ENCODE results near the gene TMEM11. TPM values are rescaled to one million over a fixed set of nuclear protein-coding genes. Genes with fewer than 3 reads are reported as not detected.

TMEM11 gene
- total and polyA plus RNA-seq, 2 of the 4 experiments (the other 2 are of a cell fraction), result 19.9 to 44.7 TPM

GRCh38 chr17:21239680-21240368, 25.9 kb upstream of the TMEM11 start:
- dilution Hi-C loops (cut with HindIII; ENCODE audit: low sequenced_read_pairs, unreplicated experiment), result no loop called here
- Histone ChIP-seq H3K79me1 (ENCODE audit: low read depth in 1 of 2, low read length in 2 of 2) (no peaks in the 10 kb centered on the region), H3K27ac (ENCODE audit: insufficient read depth, low read length) (no peak overlapping the region), H4K20me1 (ENCODE audit: insufficient read depth, low read length) (no peaks in the 10 kb centered on the region; the same call in 1 of the 2 replicates), H2BK15ac (ENCODE audit: low read depth, low read length) (no peak overlapping the region), H2AK9ac (replicated peaks; ENCODE audit: low read depth, low read length, poor library complexity) (peak overlapping the region; percentile 81), H4K5ac (ENCODE audit: low read depth, low read length) (no peak overlapping the region), H3K4ac (ENCODE audit: low read depth, low read length) (no peak overlapping the region), H4K91ac (ENCODE audit: insufficient read depth, low read depth, low read length) (no peak overlapping the region), H2BK120ac (ENCODE audit: low read depth, low read length) (no peak overlapping the region), H3K27me3 (ENCODE audit: control insufficient read depth, insufficient read depth, low read length) (no peaks in the 10 kb centered on the region), H2AFZ (replicated peaks; ENCODE audit: low read length, poor library complexity) (no peak overlapping the region), H2BK5ac (ENCODE audit: low read depth, low read length, poor library complexity, severe bottlenecking) (no peak overlapping the region), H3K4me2 (ENCODE audit: low read depth, low read length) (no peak overlapping the region), H3K23ac (ENCODE audit: low read depth, low read length) (no peak overlapping the region), H3K14ac (replicated peaks; ENCODE audit: low read depth, low read length) (no peak overlapping the region), H2AK5ac (ENCODE audit: low read depth, low read length) (no peak overlapping the region), H3K56ac (ENCODE audit: extremely low read depth, insufficient read depth, low read length) (no peak overlapping the region), H2BK20ac (ENCODE audit: low read depth, low read length) (no peak overlapping the region), H3K4me1 (ENCODE audit: control insufficient read depth, insufficient read depth, low read length) (0 out of 2 replicates have a peak, but pooled peaks cover 1% of the 10 kb centered on the region), H4K8ac (ENCODE audit: low read depth in 2 of 2, low read length in 2 of 2) (no peak overlapping the region), H3K9ac (ENCODE audit: low read depth, low read length) (no peak overlapping the region), H3K36me3 (ENCODE audit: control insufficient read depth, insufficient read depth, low read length) (peaks cover 7% of the 10 kb centered on the region; the same call in 1 of the 2 replicates), H3K4me3 (ENCODE audit: insufficient read depth, low read depth, low read length) (no peak overlapping the region), H3K18ac (ENCODE audit: low read depth, low read length) (no peak overlapping the region), H3K9me1 (ENCODE audit: insufficient read depth, low read length) (no peaks in the 10 kb centered on the region), H3K9me3 (ENCODE audit: control insufficient read depth, insufficient read depth, low read length) (no peaks in the 10 kb centered on the region)
- 50% methylated on average over 6 of the region's 12 CpGs; no CpG with 5 or more reads in 1 of the 2 experiments for WGBS, 2 experiments (ENCODE audit: extremely low coverage in 2 of 2, insufficient read length in 1 of 2)
- BruUV-seq (replicated peaks), result no TSS peak
- intact Hi-C loops (cut with micrococcal nuclease), result no loop called here
- POLR2A ChIA-PET (ENCODE audit: unreplicated experiment), result no interaction called here
- peak; percentile 28 for DNase-seq
- in situ Hi-C loops (cut with MboI; ENCODE audit: low sequenced_read_pairs), result no loop called here
- peak; percentile 68 for ATAC-seq (ENCODE audit: low read depth)
- TF ChIP-seq RAD21 (IDR thresholded peaks at IDR 0.05; ENCODE audit: low read length), result peak; percentile 34
- no peak for TF ChIP-seq BHLHE40 (IDR thresholded peaks at IDR 0.05; ENCODE audit: low read depth, low read length)
- peak; percentile 42 for TF ChIP-seq CTCF (conservative IDR thresholded peaks at IDR 0.05; ENCODE audit: low read depth, low read length)
- TF ChIP-seq SMC3 (IDR thresholded peaks at IDR 0.05; ENCODE audit: low read depth, low read length), result peak; percentile 9; the same call in 1 of the 2 replicates
- peak; percentile 62 for TF ChIP-seq CEBPB (IDR thresholded peaks at IDR 0.05; ENCODE audit: low read depth, low read length)
- no peak for TF ChIP-seq MAZ (IDR thresholded peaks at IDR 0.05; ENCODE audit: borderline replicate concordance, low read depth, low read length)
- CTCF ChIA-PET, result interaction anchor here (0.5 to 0.7 kb wide), 3 partner anchors 45 to 163 kb away, joined by 3 to 7 read pairs (median 4); no protein-coding TSS in a partner anchor

All from IMR-90 (cell line).